Activated CD4-positive, alpha-beta T cell treated with anti-CD3 and anti-CD28 coated beads for 4 hours (primary cell): Measurements from ENCODE around the gene ASAP2.

Experiments
- DNase-seq, 2 donors: peaks; one replicate each; pipeline ENCODE4 v3.0.0-alpha.2; 2020

Gene ASAP2

DNA sequence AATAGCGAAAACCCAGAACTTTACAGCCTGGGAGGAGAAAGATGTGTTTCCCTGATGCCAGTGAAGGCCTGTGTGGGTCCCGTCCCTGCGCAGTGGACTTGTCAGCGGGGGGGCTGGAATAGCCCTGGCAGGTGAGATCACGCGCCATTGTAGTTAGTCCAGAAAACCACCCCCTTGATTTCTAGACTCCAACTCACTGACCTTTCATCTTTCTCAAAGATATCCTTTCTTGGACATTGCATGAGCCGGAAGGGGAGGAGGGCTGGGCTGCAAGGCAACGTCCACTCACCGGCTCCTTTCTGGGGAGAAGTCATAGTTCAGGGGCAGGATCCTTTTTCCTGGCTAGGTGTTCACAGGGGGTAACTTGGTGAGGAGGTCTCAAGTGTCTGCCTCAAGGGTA is 22.3 kb upstream of the ASAP2 start:
- DNase-seq, result no peak

- no peak for DNase-seq
Observed at GRCh38 chr2:9187620-9188214, 18.9 kb upstream of the ASAP2 start.

GRCh38 chr2:9188823-9189222 is 17.8 kb upstream of the ASAP2 start:
- no peak for DNase-seq

DNA sequence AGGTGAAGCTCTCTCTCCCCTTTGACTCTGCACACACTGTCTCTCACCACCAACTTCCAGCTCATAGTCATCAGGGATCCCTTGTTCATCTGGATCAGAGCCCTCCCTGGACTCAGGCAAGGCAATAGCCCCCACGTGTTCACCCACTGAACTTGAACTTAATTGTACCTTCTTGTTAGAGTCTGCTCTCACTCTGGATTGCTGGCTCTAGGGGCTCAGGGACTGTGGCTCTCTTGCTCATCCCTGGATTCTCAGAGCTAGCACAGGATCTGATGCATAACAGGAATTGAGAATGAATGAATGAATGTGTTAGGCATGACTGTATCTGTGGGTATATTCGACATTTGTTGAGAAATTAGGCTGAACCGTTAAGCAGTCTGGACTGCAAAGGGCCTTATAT is 16.7 kb upstream of the ASAP2 start:
- no peak for DNase-seq

DNA sequence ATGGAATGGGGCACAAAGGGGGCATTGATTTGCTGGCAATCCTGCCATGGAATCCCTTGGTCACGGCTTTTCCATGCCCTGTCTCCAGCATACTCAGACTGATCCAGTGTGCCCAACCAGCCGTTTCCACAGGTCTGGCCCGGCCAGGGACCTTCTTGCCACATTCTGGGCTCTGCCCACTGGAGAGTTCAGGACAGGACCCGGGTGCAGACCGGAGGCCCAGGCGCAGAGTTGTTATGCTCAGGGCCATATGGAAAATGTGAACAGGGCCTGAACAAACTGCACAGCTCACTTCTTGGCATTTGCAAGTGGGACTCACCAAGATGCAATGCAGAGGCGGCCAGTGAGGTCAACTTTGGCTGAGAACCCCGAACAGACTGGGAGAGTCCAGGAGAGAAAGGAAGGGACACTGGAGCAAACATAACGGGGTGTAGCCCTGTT is 15.6 kb upstream of the ASAP2 start:
- no peak for DNase-seq

DNA sequence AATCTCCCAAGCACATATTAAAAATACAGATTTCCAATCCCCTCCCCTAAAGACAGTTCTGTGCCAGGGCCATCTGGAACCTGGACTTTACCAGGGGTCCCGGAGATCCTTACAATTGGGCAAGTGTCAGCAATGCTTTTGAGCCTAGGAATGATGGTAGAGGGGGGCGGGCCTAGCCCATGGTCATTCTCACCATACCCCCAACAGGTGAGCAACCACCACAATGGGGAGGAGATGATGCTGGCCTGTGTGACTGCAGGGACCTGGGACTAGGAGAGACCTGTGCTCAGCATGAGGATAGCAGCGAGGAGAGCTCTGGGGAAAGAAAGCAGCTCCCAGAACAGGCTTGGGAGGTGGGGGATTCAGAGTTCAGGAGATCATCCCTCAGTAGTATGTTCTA is 13.9 kb upstream of the ASAP2 start:
- DNase-seq, result no peak

GRCh38 chr2:9194352-9194751 is 12.3 kb upstream of the ASAP2 start:
- no peak for DNase-seq

- no peak for DNase-seq
Observed at GRCh38 chr2:9196637-9197036, 10.0 kb upstream of the ASAP2 start.

DNA sequence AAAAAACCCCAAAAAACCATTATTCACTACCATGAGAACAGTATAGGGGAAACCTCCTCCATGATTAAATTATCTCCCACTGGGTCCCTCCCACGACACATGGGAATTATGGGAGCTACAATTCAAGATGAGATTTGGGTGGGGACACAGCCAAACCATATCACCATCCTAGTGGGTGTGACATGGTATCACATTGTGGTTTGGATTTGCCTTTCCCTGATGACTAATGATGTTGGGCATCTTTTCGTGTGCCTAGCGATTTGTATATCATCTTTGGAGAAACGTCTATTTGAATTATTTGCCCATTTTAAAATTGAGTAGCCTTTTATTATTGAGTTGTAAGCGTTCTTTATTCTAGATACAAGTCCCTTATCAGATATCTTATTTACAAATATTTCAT is 8.7 kb upstream of the ASAP2 start:
- no peak for DNase-seq

DNA sequence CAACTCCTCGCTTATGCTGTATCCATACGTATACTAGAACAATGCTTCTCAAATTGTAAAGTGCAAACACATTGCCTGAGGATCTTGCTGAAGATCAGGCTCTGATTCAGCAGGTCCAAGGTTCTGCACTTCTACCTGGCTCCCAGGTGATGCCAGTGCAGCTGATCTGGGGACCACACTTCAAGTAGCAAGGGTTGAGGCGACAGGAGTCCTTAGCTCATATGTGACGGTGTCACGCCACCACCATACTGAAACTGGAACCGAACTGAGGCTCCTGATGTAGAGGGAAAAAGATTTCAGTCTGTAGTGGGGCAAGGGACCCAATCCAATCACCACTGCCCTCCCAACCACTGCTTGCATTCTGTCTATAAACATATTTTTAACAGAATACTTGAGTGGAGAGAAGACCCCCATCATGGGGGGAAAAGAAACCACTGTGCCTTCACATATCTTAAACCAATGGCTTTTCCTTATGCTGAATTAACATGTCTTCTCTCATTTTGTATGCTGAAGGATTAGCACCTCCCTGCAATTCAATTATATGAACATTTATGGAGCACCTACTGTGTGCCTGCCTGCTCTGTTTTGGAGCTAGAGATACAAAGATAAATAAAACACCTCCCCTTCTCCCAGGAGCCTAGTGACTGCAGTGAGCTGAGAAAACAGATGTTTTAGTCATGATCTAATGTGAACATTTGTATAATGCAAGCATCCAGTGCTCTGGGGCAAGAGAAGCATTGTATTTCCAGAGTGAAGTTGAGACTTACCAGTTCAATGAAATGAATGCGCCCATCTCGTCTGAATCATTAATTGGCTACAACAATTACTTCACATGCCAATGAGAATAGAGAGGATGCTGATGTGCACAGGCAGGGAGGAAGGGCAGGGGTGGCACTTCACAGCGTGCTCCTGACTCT is 6.6 kb upstream of the ASAP2 start:
- DNase-seq, result no peak

- DNase-seq, result no peak
Observed at GRCh38 chr2:9200633-9201015, 6.0 kb upstream of the ASAP2 start.

- DNase-seq, result no peak
Observed at GRCh38 chr2:9201185-9201891, 5.3 kb upstream of the ASAP2 start.

- no peak for DNase-seq
Observed at GRCh38 chr2:9203006-9203405, 3.6 kb upstream of the ASAP2 start.

- DNase-seq, result no peak
Observed at GRCh38 chr2:9203876-9204275, 2.7 kb upstream of the ASAP2 start.

DNA sequence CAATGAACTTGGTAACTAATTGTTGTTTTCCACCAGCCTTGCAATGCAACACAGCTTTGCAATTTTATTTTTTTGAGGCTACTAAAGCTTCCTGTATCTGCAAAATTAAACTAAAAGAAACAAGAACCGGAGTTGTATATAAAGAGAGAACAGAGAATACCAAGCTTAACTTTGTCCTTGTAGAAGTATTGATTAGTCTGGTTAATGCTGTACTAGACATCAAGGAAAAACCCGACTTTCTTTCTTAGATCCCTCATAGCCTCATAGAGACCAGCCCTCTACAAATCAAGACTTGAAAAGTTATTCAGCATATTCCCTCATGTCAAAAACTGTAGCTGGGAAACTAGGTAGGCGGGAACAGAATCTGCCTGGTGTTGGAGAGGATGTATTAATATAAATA is 1.7 kb upstream of the ASAP2 start:
- DNase-seq, result no peak

DNA sequence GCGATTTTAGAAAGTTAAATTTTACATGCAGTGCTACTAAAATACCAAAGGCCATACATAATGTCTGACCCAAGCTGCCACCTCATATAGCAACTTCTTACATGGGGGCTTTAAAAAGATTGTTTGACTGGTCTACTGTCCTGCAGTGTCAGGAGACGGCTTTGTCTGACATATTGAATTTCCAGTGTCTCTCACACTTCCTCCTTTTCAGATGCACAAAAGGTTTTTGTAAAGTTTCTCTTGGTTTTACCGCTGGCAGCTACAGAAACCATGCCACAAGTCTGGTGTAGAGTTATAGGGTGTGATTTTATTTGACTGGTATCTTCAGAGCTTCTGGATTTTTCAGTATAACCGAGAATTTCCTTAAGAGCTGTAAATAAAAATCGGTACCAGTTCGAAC is 1.1 kb upstream of the ASAP2 start:
- no peak for DNase-seq

DNA sequence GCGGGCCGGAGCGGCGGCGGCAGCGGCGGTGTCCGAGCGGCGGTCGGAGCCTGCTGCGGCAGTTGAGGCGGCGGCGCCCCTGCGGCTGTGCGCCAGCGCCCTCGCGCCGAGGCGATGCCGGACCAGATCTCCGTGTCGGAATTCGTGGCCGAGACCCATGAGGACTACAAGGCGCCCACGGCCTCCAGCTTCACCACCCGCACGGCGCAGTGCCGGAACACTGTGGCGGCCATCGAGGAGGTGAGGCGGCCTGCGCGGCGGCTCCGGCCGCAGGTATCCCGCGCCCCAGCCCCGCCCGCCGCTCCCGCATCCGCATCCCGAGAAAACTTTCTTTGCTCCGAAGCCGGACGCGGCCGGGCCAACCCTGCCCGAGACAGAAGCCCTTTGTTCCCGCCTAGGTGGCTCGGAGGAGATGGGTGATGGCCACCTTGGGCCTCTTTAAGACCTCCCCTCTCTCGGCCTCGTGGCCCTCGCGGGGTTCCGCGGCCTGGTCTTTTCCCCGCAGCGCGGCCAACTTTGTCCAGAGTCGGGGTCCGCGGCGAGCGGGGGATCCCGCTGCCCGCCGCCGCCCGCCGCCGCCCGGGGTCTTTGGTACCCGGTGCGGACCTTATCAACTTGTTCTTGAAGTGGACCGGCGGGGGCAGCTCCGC is 504 bp downstream of the ASAP2 start:
- DNase-seq, result no peak

DNA sequence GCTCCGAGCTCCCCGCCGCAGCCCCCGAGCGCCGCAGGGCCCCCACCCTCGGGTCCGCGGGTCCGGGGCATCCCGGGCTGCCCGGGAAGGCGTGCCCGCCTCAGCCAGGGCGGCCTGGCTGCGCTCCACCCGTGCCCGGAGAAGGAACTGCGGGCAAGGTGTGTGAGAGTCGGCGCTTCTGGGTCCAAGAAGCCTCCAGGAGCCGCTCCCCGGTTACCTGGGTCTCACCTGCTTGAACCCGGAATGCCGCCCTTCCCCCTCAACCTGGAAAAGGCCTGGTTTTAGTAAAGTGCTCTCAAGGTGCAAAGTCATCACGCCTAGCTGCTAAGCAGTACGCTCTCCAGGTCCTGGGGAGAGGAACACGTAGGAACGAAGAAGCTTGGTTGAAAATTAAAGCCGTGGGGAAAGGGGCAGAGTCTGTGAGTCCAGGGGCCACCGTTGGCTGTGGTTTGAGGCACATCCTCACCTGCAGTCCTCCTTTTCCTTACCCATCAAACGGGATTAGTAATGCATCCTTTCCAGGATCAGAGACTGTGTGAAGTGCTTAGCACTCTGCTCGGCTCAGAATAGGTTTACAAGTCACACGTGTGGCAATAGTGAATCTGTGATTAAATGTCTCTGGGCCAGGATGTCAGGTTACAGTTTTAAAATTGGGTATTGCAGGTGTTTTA is 1.2 kb downstream of the ASAP2 start:
- DNase-seq, result no peak

DNA sequence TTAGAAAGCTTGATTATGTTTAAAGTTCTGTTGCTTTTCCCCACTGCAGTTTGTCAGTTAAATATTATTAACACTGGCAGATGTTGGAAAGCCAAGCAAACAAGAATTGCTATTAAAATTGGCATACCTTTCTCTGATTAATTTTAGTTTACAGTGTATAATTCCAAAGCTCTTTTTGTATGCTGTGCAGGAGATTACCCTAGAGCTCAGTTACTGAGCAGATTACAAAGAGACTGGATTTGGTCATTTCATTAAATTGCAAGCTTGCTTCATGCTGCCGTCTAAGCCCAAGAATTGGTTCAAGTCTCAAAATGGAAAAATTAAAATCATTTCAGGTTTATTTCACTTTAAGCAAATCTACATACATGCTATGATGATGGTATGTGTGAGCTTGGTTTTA is 2.3 kb downstream of the ASAP2 start:
- no peak for DNase-seq

DNA sequence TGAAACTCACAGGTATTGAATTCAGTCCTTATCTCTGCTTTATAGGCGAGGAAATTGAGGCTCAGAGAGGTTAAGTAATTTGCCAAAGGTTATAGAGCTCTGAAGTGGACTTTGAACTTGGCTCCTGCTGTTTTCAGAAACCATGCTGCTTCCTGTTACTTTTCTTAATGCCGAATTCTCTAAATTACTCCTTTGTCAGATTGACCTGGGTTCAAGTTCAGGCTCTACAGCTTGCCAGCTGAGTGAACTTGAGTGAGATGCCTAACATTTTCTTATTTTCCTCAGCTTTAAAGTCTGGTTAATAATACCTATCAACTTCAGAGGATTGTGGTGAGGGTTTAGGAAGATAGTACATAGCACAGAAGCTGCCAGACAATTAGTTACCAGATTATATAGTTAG is 3.4 kb downstream of the ASAP2 start:
- DNase-seq, result no peak

DNA sequence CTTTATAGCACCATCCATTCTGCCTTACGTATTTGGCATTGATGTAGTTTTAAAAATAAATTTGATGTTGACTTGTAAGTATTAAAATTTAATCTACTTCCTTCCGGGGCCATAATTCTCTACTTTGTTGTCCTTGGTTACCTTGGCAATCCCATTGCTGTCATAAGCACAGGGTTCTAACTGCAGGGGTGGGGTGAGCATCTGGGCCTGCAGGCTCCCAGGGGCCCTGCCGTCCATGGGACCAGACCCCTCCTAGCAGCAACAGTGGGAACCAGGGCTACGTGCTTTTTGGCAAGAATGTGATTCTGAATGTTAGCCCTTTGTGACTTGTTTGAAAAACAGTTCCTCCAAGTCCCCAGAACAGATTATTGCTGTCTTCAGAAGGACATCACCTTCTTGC is 4.9 kb downstream of the ASAP2 start:
- no peak for DNase-seq

DNA sequence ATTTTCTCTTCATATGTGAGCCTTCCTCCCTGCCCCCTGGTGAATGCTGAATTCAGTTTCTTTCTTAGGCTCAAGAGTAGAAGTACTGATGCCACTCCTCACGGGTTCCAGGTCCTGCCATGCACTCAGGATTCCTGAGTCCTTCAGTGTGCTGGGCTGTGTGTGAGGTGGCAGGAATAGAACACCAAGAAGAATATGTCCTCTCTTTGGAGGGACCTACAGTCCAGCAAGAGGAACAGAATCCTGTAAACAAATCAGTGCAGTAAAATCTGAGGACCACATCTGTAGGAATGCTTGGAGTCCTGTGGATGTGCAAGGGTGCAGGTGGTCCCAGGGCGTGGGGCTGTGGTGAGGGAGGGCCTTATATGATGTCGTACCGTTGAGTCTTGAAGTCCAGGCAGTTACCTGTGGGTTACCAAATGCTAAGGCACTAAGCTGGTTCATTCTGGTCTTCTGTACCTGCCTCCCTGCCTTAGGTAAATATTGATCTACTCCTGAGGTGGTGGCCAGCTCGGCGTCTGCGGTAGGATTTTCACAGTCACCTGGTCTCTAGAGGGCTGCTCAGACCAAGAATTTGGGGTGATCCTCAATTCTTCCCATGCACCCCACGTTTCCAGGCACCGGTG is 5.5 kb downstream of the ASAP2 start:
- no peak for DNase-seq
